AG04449 (cell line): ENCODE measurements around the gene FSD1.
"Not testable (repeated sequence)": the region's sequence is repeated elsewhere in the genome, so short reads cannot be mapped to it uniquely, and the experiment has no call there.

ENCODE experiments used
- CTCF ChIA-PET: fragments of 350-600 bp; formaldehyde crosslinking; extraction: SDS; loops from one replicate; lab custom pipeline; 2021; ENCODE audit warnings: antibody characterized with exemption; lab: Yijun Ruan, JAX
- POLR2A ChIA-PET: fragments of 400-600, 350-600 bp; formaldehyde crosslinking; extraction: SDS; loops from one replicate; lab custom pipeline; 2020; ENCODE audit warnings: antibody characterized with exemption, inconsistent platforms; lab: Yijun Ruan, JAX
- DNase-seq: peaks from one replicate; pipeline ENCODE4 v3.0.0-alpha.2; 2010; ENCODE audit warnings: low read depth, low spot score
- H3K4me3 ChIP-seq: 2 replicates; pipeline ENCODE4 v1.5.1; 2011; ENCODE audit warnings: low read depth, mild to moderate bottlenecking, control low read depth, low read length
- CTCF ChIP-seq: IDR thresholded peaks from one replicate; pipeline ENCODE4 v1.5.1; 2011; ENCODE audit warnings: mild to moderate bottlenecking, moderate library complexity, low read length, control low read depth, inconsistent platforms; ENCODE audit not compliant: insufficient read depth; ENCODE audit errors: missing control alignments

FSD1 gene

GRCh38 chr19:4345342-4346019 is 41.1 kb downstream of the FSD1 start:
- ChIA-PET POLR2A (no interaction called here), CTCF (interaction anchor here (1.0 to 4.7 kb wide), 3 partner anchors 8 to 79 kb away, joined by 3 to 68 read pairs (median 28); no protein-coding TSS in a partner anchor)
- TF ChIP-seq CTCF: no peak
- no peak overlapping the region for H3K4me3 ChIP-seq
- no peak for DNase-seq

- ChIA-PET POLR2A (no interaction called here), CTCF (interaction anchor here (1.0 kb wide), 1 partner anchor 56 kb away, joined by 3 read pairs; no protein-coding TSS in a partner anchor)
- DNase-seq: no peak
- TF ChIP-seq CTCF: no peak
- H3K4me3 ChIP-seq: no peak overlapping the region
These were observed 41.6 kb downstream of the FSD1 start for GRCh38 chr19:4346020-4346383.

DNA sequence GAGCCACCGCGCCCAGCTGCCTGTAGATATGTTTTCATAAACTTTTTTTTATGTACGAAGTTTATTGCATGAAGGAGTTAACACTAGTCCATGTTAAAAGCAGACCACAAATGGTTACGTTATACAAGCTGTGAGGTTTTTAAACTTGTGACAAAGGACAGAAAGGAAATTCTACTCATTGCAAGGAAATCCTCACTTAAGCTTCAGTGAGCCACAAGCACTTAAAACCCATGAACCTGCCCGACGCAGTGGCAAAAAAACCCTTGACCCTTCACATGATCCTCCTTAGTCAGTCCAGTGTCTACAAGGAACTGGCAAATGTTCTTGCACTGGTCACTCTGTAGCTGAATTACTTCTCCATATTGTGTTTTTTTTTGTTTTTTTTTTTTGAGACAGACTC is 43.1 kb downstream of the FSD1 start:
- ChIA-PET CTCF (interaction anchor here (1.0 kb wide), 1 partner anchor 79 kb away, joined by 3 read pairs; no protein-coding TSS in a partner anchor), POLR2A (no interaction called here)
- DNase-seq: no peak
- no peak for TF ChIP-seq CTCF
- H3K4me3 ChIP-seq: no peak overlapping the region

DNA sequence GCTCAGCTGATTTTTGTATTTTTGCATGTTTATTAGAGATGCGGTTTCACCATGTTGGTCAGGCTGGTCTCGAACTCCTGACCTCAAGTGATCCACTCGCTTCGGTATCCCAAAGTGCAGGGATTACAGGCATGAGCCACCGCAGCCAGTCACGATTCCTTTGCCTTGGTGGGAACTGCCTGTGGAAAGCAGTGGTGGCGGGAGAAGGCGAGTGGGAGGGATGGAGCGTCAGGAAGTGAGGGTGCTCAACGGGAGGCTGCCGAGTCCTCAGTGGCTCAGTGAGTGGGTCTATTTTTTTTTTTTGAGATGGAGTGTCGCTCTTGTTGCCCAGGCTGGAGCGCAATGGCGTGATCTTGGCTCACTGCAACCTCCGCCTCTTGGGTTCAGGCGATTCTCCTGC is 44.8 kb downstream of the FSD1 start:
- POLR2A ChIA-PET, H3K4me3 ChIP-seq, DNase-seq: not testable (repeated sequence)
- CTCF ChIA-PET: interaction anchor here (0.9 to 2.1 kb wide), 3 partner anchors 26 to 82 kb away, joined by 3 to 5 read pairs (median 3); partner anchors contain the start of gene SH3GL1

- POLR2A ChIA-PET: no interaction called here
- CTCF ChIA-PET: interaction anchor here (1.5 to 2.1 kb wide), 2 partner anchors 13 to 83 kb away, joined by 3 to 5 read pairs; no protein-coding TSS in a partner anchor
These were observed 45.7 kb downstream of the FSD1 start for GRCh38 chr19:4350111-4350510.

GRCh38 chr19:4350726-4351125 is 46.3 kb downstream of the FSD1 start:
- ChIA-PET POLR2A (no interaction called here), CTCF (interaction anchor here (1.5 to 3.6 kb wide), 3 partner anchors 12 to 84 kb away, joined by 3 to 32 read pairs (median 5); no protein-coding TSS in a partner anchor)
- DNase-seq: no peak
- H3K4me3 ChIP-seq: no peak overlapping the region
- TF ChIP-seq CTCF: no peak

More at GRCh38 chr19:4350111-4350510, 45.7 kb downstream of the FSD1 start:
- DNase-seq: no peak
- no peak for TF ChIP-seq CTCF
- no peak overlapping the region for H3K4me3 ChIP-seq
